HepG2 (cell line): ENCODE measurements around the gene WSB2. TPM values are rescaled to one million over a fixed set of nuclear protein-coding genes. Genes with fewer than 3 reads are reported as not detected.

Source experiments
- CENPT ChIP-seq: sonication (generic); formaldehyde crosslinking; IDR thresholded peaks from 2 replicates; pipeline ENCODE4 v1.8.0; 2022; ENCODE audit warnings: low read depth, mild to moderate bottlenecking, moderate library complexity, missing genetic modification reagents
- CREM ChIP-seq, 2 experiments: sonication (generic) in 1 of 2; formaldehyde crosslinking in 1 of 2; IDR thresholded peaks; 2 replicates each; pipeline versions ENCODE4 v1.4.0 to v1.6.1; 2016 to 2020; ENCODE audit warnings: antibody characterized with exemption in 1 of 2, mild to moderate bottlenecking in 1 of 2, missing genetic modification reagents in 1 of 2
- EP300 ChIP-seq, 3 experiments: sonication (generic) in 1 of 3; formaldehyde crosslinking in 1 of 3; IDR thresholded peaks; 2 replicates each; pipeline versions ENCODE4 v1.5.1 to v1.6.1; 2011 to 2020; ENCODE audit warnings: low read depth in 2 of 3, low read length in 2 of 3, borderline replicate concordance in 1 of 3, improper control_type of control experiment in 1 of 3, mild to moderate bottlenecking in 1 of 3, missing genetic modification reagents in 1 of 3, moderate library complexity in 1 of 3
- GLMP ChIP-seq: sonication (generic); formaldehyde crosslinking; IDR thresholded peaks from 2 replicates; pipeline ENCODE4 v1.9.0; 2021; ENCODE audit warnings: missing genetic modification reagents, mild to moderate bottlenecking, borderline replicate concordance
- HDAC1 ChIP-seq: sonication (generic); formaldehyde crosslinking; IDR thresholded peaks from 2 replicates; pipeline ENCODE4 v1.5.1; 2020; ENCODE audit warnings: mild to moderate bottlenecking, missing genetic modification reagents
- HNF4A ChIP-seq: sonication (generic); formaldehyde crosslinking; IDR thresholded peaks from 2 replicates; pipeline ENCODE4 v1.4.0; 2020; ENCODE audit warnings: missing genetic modification reagents
- HNF4G ChIP-seq, 2 experiments: sonication (generic) in 1 of 2; formaldehyde crosslinking in 1 of 2; IDR thresholded peaks; 2 replicates each; pipeline versions ENCODE4 v1.4.0 to v1.6.1; 2011 to 2020; ENCODE audit warnings: borderline replicate concordance in 2 of 2, low read depth in 2 of 2, mild to moderate bottlenecking in 2 of 2, low read length in 1 of 2, missing genetic modification reagents in 1 of 2, moderate library complexity in 1 of 2
- NR2C2 ChIP-seq: sonication (generic); formaldehyde crosslinking; IDR thresholded peaks from 2 replicates; pipeline ENCODE4 v1.4.0; 2020; ENCODE audit warnings: missing genetic modification reagents, mild to moderate bottlenecking, moderate library complexity, borderline replicate concordance
- POGZ ChIP-seq: sonication (generic); formaldehyde crosslinking; IDR thresholded peaks from 2 replicates; pipeline ENCODE4 v1.4.0; 2020; ENCODE audit warnings: mild to moderate bottlenecking, missing genetic modification reagents
- PRDM15 ChIP-seq: sonication (generic); formaldehyde crosslinking; IDR thresholded peaks from 2 replicates; pipeline ENCODE4 v1.4.0; 2020; ENCODE audit warnings: missing genetic modification reagents
- SOX6 ChIP-seq, 2 experiments: fragments of 450-650 bp in 1 of 2; sonication (generic) in 1 of 2; formaldehyde crosslinking in 1 of 2; IDR thresholded peaks; 2 replicates each; pipeline versions ENCODE4 v1.4.0 to v1.6.1; 2017 to 2020; ENCODE audit warnings: antibody characterized with exemption in 1 of 2, mild to moderate bottlenecking in 1 of 2, missing genetic modification reagents in 1 of 2
- SP140L ChIP-seq: sonication (generic); formaldehyde crosslinking; IDR thresholded peaks from 2 replicates; pipeline ENCODE4 v1.4.0; 2020; ENCODE audit warnings: missing genetic modification reagents, borderline replicate concordance
- SRSF4 ChIP-seq: fragments of 200-400 bp; formaldehyde crosslinking; IDR thresholded peaks from one replicate; pipeline ENCODE4 v1.6.1; 2018; ENCODE audit warnings: mild to moderate bottlenecking, low read depth, low read length, moderate library complexity; ENCODE audit not compliant: poor library complexity, severe bottlenecking
- ZBTB38 ChIP-seq: sonication (generic); formaldehyde crosslinking; IDR thresholded peaks from 2 replicates; pipeline ENCODE4 v1.5.1; 2020; ENCODE audit warnings: mild to moderate bottlenecking, missing genetic modification reagents
- ZBTB4 ChIP-seq: sonication (generic); formaldehyde crosslinking; IDR thresholded peaks from 2 replicates; pipeline ENCODE4 v1.4.0; 2020; ENCODE audit warnings: missing genetic modification reagents, mild to moderate bottlenecking, borderline replicate concordance
- ZMYM4 ChIP-seq: sonication (generic); formaldehyde crosslinking; IDR thresholded peaks from 2 replicates; pipeline ENCODE4 v1.8.1; 2023; ENCODE audit warnings: mild to moderate bottlenecking, missing genetic modification reagents
- ZNF558 ChIP-seq: sonication (generic); formaldehyde crosslinking; IDR thresholded peaks from 2 replicates; pipeline ENCODE4 v1.9.0; 2022; ENCODE audit warnings: mild to moderate bottlenecking, missing genetic modification reagents, borderline replicate concordance
- ZZZ3 ChIP-seq: sonication (generic); formaldehyde crosslinking; IDR thresholded peaks from 2 replicates; pipeline ENCODE4 v1.4.0; 2020; ENCODE audit warnings: missing genetic modification reagents, mild to moderate bottlenecking, borderline replicate concordance
- polyA plus RNA-seq, 8 experiments: library from polyadenylated mRNA; depleted of rRNA in 3 of 8; stranded (reverse) in 7 of 8; unstranded in 1 of 8; fragments of >200 nt; fragmentation: Illumina TruSeq in 4 of 8; extraction: Trizol in 4 of 8; gene quantifications; 2 replicates each; pipeline versions ENCODE4 v1.2.1 to v1.2.3, GENCODE V29; 2011 to 2016; ENCODE audit warnings: low read depth in 4 of 8, missing spikeins in 1 of 8, mixed read lengths in 1 of 8; ENCODE audit not compliant: insufficient read depth in 1 of 8
- total RNA-seq, 5 experiments: library from RNA; depleted of rRNA; stranded (reverse); fragments of >200 nt; fragmentation: Illumina TruSeq; extraction: Trizol; gene quantifications; 2 replicates each; pipeline ENCODE4 v1.2.3, GENCODE V29; 2016; ENCODE audit warnings: low read depth in 1 of 5
- TF ChIP-seq, protein P1 (sequence below): IDR thresholded peaks from 2 replicates; pipeline ENCODE4 v1.6.1; 2016; ENCODE audit warnings: missing genetic modification reagents, missing compliant biosample characterization

Gene WSB2
- total and polyA plus RNA-seq, 2 of the 13 experiments (the other 11 are each of a cell fraction or from before 2014, with no cell fraction given): 31.0 to 82.8 TPM

GRCh38 chr12:118044577-118044976 is 16.4 kb downstream of the WSB2 start (continued):
- TF ChIP-seq PRDM15 (CRISPR knock-in tag): no peak
- TF ChIP-seq CENPT (CRISPR knock-in tag): no peak
- peak; percentile 80 for TF ChIP-seq POGZ (CRISPR knock-in tag)
- 0 out of 2 replicates have a peak, but pooled peaks have one; percentile 29 for TF ChIP-seq HDAC1
- TF ChIP-seq ZBTB4 (CRISPR knock-in tag): peak; percentile 60; the same call in 1 of the 2 replicates
- no peak for TF ChIP-seq SOX6 (IDR thresholded peaks at IDR 0.05)
- TF ChIP-seq SOX6 (CRISPR knock-in tag; IDR thresholded peaks at IDR 0.05): peak; percentile 33; the same call in 1 of the 2 replicates
- TF ChIP-seq CREM (IDR thresholded peaks at IDR 0.05): no peak
- TF ChIP-seq CREM (CRISPR knock-in tag; IDR thresholded peaks at IDR 0.05): no peak
- TF ChIP-seq, protein P1, sequence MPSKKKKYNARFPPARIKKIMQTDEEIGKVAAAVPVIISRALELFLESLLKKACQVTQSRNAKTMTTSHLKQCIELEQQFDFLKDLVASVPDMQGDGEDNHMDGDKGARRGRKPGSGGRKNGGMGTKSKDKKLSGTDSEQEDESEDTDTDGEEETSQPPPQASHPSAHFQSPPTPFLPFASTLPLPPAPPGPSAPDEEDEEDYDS (CRISPR knock-in tag): no peak
- no peak for TF ChIP-seq SRSF4
- TF ChIP-seq HNF4A (CRISPR knock-in tag): peak; percentile 68
- TF ChIP-seq SP140L (CRISPR knock-in tag): no peak
- TF ChIP-seq ZMYM4: peak; percentile 72
- TF ChIP-seq ZBTB38 (CRISPR knock-in tag): peak; percentile 78
- 0 out of 2 replicates have a peak, but pooled peaks have one; percentile 33 for TF ChIP-seq HNF4G (IDR thresholded peaks at IDR 0.05; ENCODE audit: borderline replicate concordance, low read depth, low read length)
- no peak for TF ChIP-seq HNF4G (CRISPR knock-in tag; IDR thresholded peaks at IDR 0.05; ENCODE audit: borderline replicate concordance, low read depth)
- TF ChIP-seq EP300 (IDR thresholded peaks at IDR 0.05; ENCODE audit: low read depth in 2 of 2, low read length in 2 of 2): no peak
- TF ChIP-seq EP300 (CRISPR knock-in tag; IDR thresholded peaks at IDR 0.05; ENCODE audit: borderline replicate concordance): no peak
- TF ChIP-seq NR2C2 (CRISPR knock-in tag): no peak
- TF ChIP-seq GLMP (CRISPR knock-in tag): no peak
- no peak for TF ChIP-seq ZZZ3
- no peak for TF ChIP-seq ZNF558 (CRISPR knock-in tag)
